PC-3 (cell line): ENCODE measurements around the gene RBP2.

ENCODE experiments used
- CTCF ChIP-seq: fragments of 300-600 bp; sonication (generic); conservative IDR thresholded peaks from 2 replicates; pipeline ENCODE4 v1.5.1; 2017; ENCODE audit warnings: antibody characterized with exemption, low read depth, mild to moderate bottlenecking, low read length
- EZH2phosphoT487 ChIP-seq: fragments of 300-600 bp; sonication (generic); IDR thresholded peaks from 2 replicates; pipeline ENCODE4 v1.6.1; 2018; ENCODE audit warnings: mild to moderate bottlenecking, antibody characterized with exemption, low read length, borderline replicate concordance

- TF ChIP-seq CTCF: no peak
- TF ChIP-seq EZH2phosphoT487: no peak
Measured at GRCh38 chr3:139514741-139515140, 38.4 kb upstream of the RBP2 start.
